ENCODE measurements around the gene PEAK1.

The PEAK1 gene

GRCh38 chr15:77419836-77420609 is at the start of gene PEAK1:
Gene PEAK1, minus strand, starts transcription at chr15:77420104. Its CDS starts 238,178 bp downstream, at chr15:77181926.
- DNase-seq: peak; percentile 87 to 90

GRCh38 chr15:77468896-77469295 is 49.0 kb upstream of the PEAK1 start:
- no peak for DNase-seq

GRCh38 chr15:77466521-77466920 is 46.6 kb upstream of the PEAK1 start:
- no peak for DNase-seq

GRCh38 chr15:77464129-77464865 is 44.4 kb upstream of the PEAK1 start:
- no peak for DNase-seq

GRCh38 chr15:77461486-77461885 is 41.6 kb upstream of the PEAK1 start:
- DNase-seq: no peak

GRCh38 chr15:77459031-77459430 is 39.1 kb upstream of the PEAK1 start:
- DNase-seq: no peak

GRCh38 chr15:77457905-77458265 is 38.0 kb upstream of the PEAK1 start:
- no peak for DNase-seq

- peak; percentile 12 to 15 for DNase-seq
Observed at GRCh38 chr15:77457191-77457904, 37.4 kb upstream of the PEAK1 start.

- DNase-seq: no peak
Observed at GRCh38 chr15:77456746-77457145, 36.8 kb upstream of the PEAK1 start.

GRCh38 chr15:77455696-77456321 is 35.9 kb upstream of the PEAK1 start:
- no peak for DNase-seq

- DNase-seq: no peak
Observed at GRCh38 chr15:77454951-77455350, 35.0 kb upstream of the PEAK1 start.

- DNase-seq: no peak
Observed at GRCh38 chr15:77454265-77454664, 34.4 kb upstream of the PEAK1 start.

GRCh38 chr15:77446840-77447390 is 27.0 kb upstream of the PEAK1 start:
- DNase-seq: no peak

- no peak for DNase-seq
Observed at GRCh38 chr15:77440378-77440999, 20.6 kb upstream of the PEAK1 start.

GRCh38 chr15:77437264-77437663 is 17.4 kb upstream of the PEAK1 start:
- no peak for DNase-seq

GRCh38 chr15:77436822-77437221 is 16.9 kb upstream of the PEAK1 start:
- DNase-seq: no peak

GRCh38 chr15:77430652-77431051 is 10.7 kb upstream of the PEAK1 start:
- DNase-seq: no peak

GRCh38 chr15:77430213-77430612 is 10.3 kb upstream of the PEAK1 start:
- no peak for DNase-seq

- no peak for DNase-seq
Observed at GRCh38 chr15:77426871-77427270, 7.0 kb upstream of the PEAK1 start.

- DNase-seq: no peak
Observed at GRCh38 chr15:77426377-77426776, 6.5 kb upstream of the PEAK1 start.

- no peak for DNase-seq
Observed at GRCh38 chr15:77425104-77425503, 5.2 kb upstream of the PEAK1 start.

- no peak for DNase-seq
Observed at GRCh38 chr15:77421370-77421700, 1.4 kb upstream of the PEAK1 start.
